Coronary artery (tissue), 2 donors: ENCODE measurements around the gene LAMA1.

ENCODE experiments used
- DNase-seq: peaks from one replicate; pipeline ENCODE4 v3.0.0-alpha.2; 2017; ENCODE audit warnings: low spot score
- H3K27ac ChIP-seq, 2 donors: fragments of 200-600 bp; sonication (generic); one replicate each; pipeline ENCODE4 v1.5.1; 2016 to 2019
- H3K4me3 ChIP-seq: fragments of 200-600 bp; sonication (generic); 2 replicates; pipeline ENCODE4 v1.5.1; 2016; ENCODE audit warnings: mild to moderate bottlenecking, moderate library complexity
- CTCF ChIP-seq: fragments of 200-600 bp; sonication (generic); IDR thresholded peaks from one replicate; pipeline ENCODE4 v1.5.1; 2019; ENCODE audit warnings: antibody characterized with exemption

Gene LAMA1

DNA sequence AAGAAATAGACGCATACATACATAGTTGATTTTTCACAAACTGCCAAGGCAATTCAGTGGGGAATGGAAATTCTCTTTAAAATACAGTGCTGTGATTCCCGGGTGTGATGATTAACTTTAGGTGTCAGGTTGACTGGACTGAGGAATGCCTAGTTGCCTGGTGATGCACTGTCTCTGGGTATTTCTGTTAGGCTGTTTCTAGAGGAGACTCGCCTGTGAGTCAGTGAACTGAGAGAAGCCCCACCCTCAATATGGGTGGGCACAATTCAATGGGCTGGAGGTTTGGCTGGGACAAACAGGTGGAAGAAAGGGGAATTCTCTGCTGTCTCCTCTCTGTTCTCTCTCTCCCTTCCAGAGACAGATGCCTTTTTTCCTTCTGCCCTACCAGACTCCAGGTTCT is 200.5 kb downstream of the LAMA1 start:
- Histone ChIP-seq H3K4me3 (no peak overlapping the region), H3K27ac (no peak overlapping the region)
- DNase-seq, result no peak
- no peak for TF ChIP-seq CTCF

GRCh38 chr18:6901286-6901926 is 216.2 kb downstream of the LAMA1 start:
- DNase-seq, result no peak
- Histone ChIP-seq H3K27ac (no peak overlapping the region), H3K4me3 (no peak overlapping the region)
- TF ChIP-seq CTCF, result no peak

GRCh38 chr18:6891788-6892187 is 225.8 kb downstream of the LAMA1 start:
- H3K4me3 ChIP-seq, result no peak overlapping the region
- H3K27ac ChIP-seq, result no peak overlapping the region
- no peak for TF ChIP-seq CTCF
- DNase-seq, result no peak
